WTC11 (cell line): Measurements from ENCODE around the gene PPP4R4. TPM values are rescaled to one million over a fixed set of nuclear protein-coding genes. Genes with fewer than 3 reads are reported as not detected.

ENCODE experiments used
- ATAC-seq: fragments of 200-7000 bp; cut with Tn5 transposase; 2 replicates; pipeline ENCODE4 v1.10.0; 2021; ENCODE audit warnings: mild to moderate bottlenecking, moderate library complexity
- CTCF ChIA-PET: fragments of 300-600 bp; sonication (Branson Sonifier 250); formaldehyde crosslinking; loops from one replicate; lab custom pipeline; 2021; ENCODE audit warnings: antibody characterized with exemption; lab: Charles Lee
- POLR2A ChIA-PET: fragments of 350-600 bp; sonication (Branson Sonifier 250); formaldehyde crosslinking; loops from one replicate; lab custom pipeline; 2021; ENCODE audit warnings: antibody characterized with exemption; lab: Charles Lee
- DNase-seq: peaks from one replicate; pipeline ENCODE4 v3.0.0; 2021; ENCODE audit warnings: low spot score
- H3K27ac Mint-ChIP-seq: 2 replicates; pipeline ENCODE4 v1.8.0; 2021; ENCODE audit warnings: mixed read lengths
- H3K27me3 Mint-ChIP-seq: 2 replicates; pipeline ENCODE4 v1.8.0; 2021; ENCODE audit warnings: low read depth, mild to moderate bottlenecking, moderate library complexity, mixed read lengths
- H3K36me3 Mint-ChIP-seq: 2 replicates; pipeline ENCODE4 v1.8.0; 2021; ENCODE audit warnings: mixed read lengths
- H3K4me1 Mint-ChIP-seq: 2 replicates; pipeline ENCODE4 v1.8.0; 2022; ENCODE audit warnings: mixed read lengths
- H3K4me3 Mint-ChIP-seq: 2 replicates; pipeline ENCODE4 v1.8.0; 2021; ENCODE audit warnings: mild to moderate bottlenecking, moderate library complexity, mixed read lengths
- H3K9me3 Mint-ChIP-seq: 2 replicates; pipeline ENCODE4 v1.8.0; 2021; ENCODE audit warnings: mixed read lengths
- ATF6 ChIP-seq: sonication (generic); formaldehyde crosslinking; IDR thresholded peaks from 2 replicates; pipeline ENCODE4 v1.8.1; 2023; ENCODE audit warnings: mild to moderate bottlenecking, missing genetic modification reagents
- CDX4 ChIP-seq: fragments of 250-450 bp; sonication (Bioruptor Pico); IDR thresholded peaks from 2 replicates; pipeline ENCODE4 v1.9.0; 2021; ENCODE audit warnings: moderate library complexity, mild to moderate bottlenecking, inconsistent platforms, borderline replicate concordance
- E2F1 ChIP-seq: sonication (generic); formaldehyde crosslinking; IDR thresholded peaks from 2 replicates; pipeline ENCODE4 v1.8.0; 2022; ENCODE audit warnings: mild to moderate bottlenecking, missing genetic modification reagents
- E2F4 ChIP-seq: sonication (generic); formaldehyde crosslinking; IDR thresholded peaks from 2 replicates; pipeline ENCODE4 v1.8.1; 2022; ENCODE audit warnings: low read depth, mild to moderate bottlenecking, moderate library complexity, missing genetic modification reagents, borderline replicate concordance
- GABPB1 ChIP-seq: sonication (generic); formaldehyde crosslinking; IDR thresholded peaks from 2 replicates; pipeline ENCODE4 v1.8.1; 2023; ENCODE audit warnings: mild to moderate bottlenecking, missing genetic modification reagents
- OVOL2 ChIP-seq: fragments of 250-450 bp; sonication (Bioruptor Pico); IDR thresholded peaks from 2 replicates; pipeline ENCODE4 v1.9.0; 2021; ENCODE audit warnings: mild to moderate bottlenecking, borderline replicate concordance
- PRDM15 ChIP-seq: sonication (generic); formaldehyde crosslinking; IDR thresholded peaks from 2 replicates; pipeline ENCODE4 v1.8.0; 2022; ENCODE audit warnings: missing genetic modification reagents
- PRRX2 ChIP-seq: fragments of 250-450 bp; sonication (Bioruptor Pico); IDR thresholded peaks from 2 replicates; pipeline ENCODE4 v1.8.0; 2021; ENCODE audit warnings: mild to moderate bottlenecking
- SOX15 ChIP-seq: fragments of 250-450 bp; sonication (Bioruptor Pico); IDR thresholded peaks from 2 replicates; pipeline ENCODE4 v1.9.0; 2021; ENCODE audit warnings: mild to moderate bottlenecking
- USF1 ChIP-seq: sonication (generic); formaldehyde crosslinking; IDR thresholded peaks from 2 replicates; pipeline ENCODE4 v1.8.0; 2022; ENCODE audit warnings: mild to moderate bottlenecking, missing genetic modification reagents
- USF2 ChIP-seq: sonication (generic); formaldehyde crosslinking; IDR thresholded peaks from 2 replicates; pipeline ENCODE4 v1.8.1; 2023; ENCODE audit warnings: mild to moderate bottlenecking, missing genetic modification reagents, moderate library complexity
- ZNF425 ChIP-seq: fragments of 250-450 bp; sonication (Bioruptor Pico); conservative IDR thresholded peaks from 2 replicates; pipeline ENCODE4 v1.9.0; 2021; ENCODE audit warnings: mild to moderate bottlenecking
- total RNA-seq: library from RNA; stranded (reverse); gene quantifications from 3 replicates; pipeline ENCODE4 v1.2.3, GENCODE V29; 2021

Gene PPP4R4
- total RNA-seq, 1 experiment from 2014 or later, result 9.6 TPM

GRCh38 chr14:94127330-94127729 is 46.8 kb upstream of the PPP4R4 start:
- CTCF ChIA-PET, result interaction anchor here (1.2 kb wide), 1 partner anchor 10 kb away, joined by 6 read pairs; no protein-coding TSS in a partner anchor
- no peaks in the 10 kb centered on the region for H3K9me3 Mint-ChIP-seq
- peaks cover 8% of the 10 kb centered on the region for H3K27me3 Mint-ChIP-seq
- peaks cover 11% of the 10 kb centered on the region for H3K4me1 Mint-ChIP-seq
- H3K36me3 Mint-ChIP-seq, result no peaks in the 10 kb centered on the region
- POLR2A ChIA-PET, result no interaction called here
- H3K27ac Mint-ChIP-seq, result no peak overlapping the region; the same call in 1 of the 2 replicates
- ATAC-seq (no peak), DNase-seq (no peak)
- TF ChIP-seq SOX15 (CRISPR knock-in tag), result no peak
- no peak for TF ChIP-seq CDX4 (CRISPR knock-in tag)
- TF ChIP-seq USF1, result no peak
- no peak for TF ChIP-seq E2F1 (CRISPR knock-in tag)
- TF ChIP-seq ATF6 (CRISPR knock-in tag), result no peak
- TF ChIP-seq GABPB1 (CRISPR knock-in tag), result no peak
- TF ChIP-seq ZNF425 (CRISPR knock-in tag), result no peak
- no peak for TF ChIP-seq E2F4 (CRISPR knock-in tag)
- no peak for TF ChIP-seq OVOL2 (CRISPR knock-in tag)
- TF ChIP-seq USF2 (CRISPR knock-in tag), result no peak
- TF ChIP-seq PRDM15 (CRISPR knock-in tag), result no peak
- TF ChIP-seq PRRX2 (CRISPR knock-in tag), result no peak
- no peak overlapping the region for H3K4me3 Mint-ChIP-seq
